ENCODE measurements around the gene TTLL11.

Gene TTLL11

GRCh38 chr9:121773954-121774714 lies 319.0 kb downstream of the TTLL11 start:
- H3K27ac ChIP-seq, result no peak overlapping the region
- TF ChIP-seq CTCF (IDR thresholded peaks at IDR 0.05) (no peak), ZFX (IDR thresholded peaks at IDR 0.05; ENCODE audit: borderline replicate concordance) (no peak)

- TF ChIP-seq ZFX (IDR thresholded peaks at IDR 0.05; ENCODE audit: borderline replicate concordance) (no peak), CTCF (IDR thresholded peaks at IDR 0.05) (no peak)
- no peak overlapping the region for H3K27ac ChIP-seq
Measured at GRCh38 chr9:121773286-121773953, 319.7 kb downstream of the TTLL11 start.

- H3K27ac ChIP-seq, result no peak overlapping the region
- TF ChIP-seq ZFX (IDR thresholded peaks at IDR 0.05; ENCODE audit: borderline replicate concordance), result no peak
- no peak for TF ChIP-seq CTCF (IDR thresholded peaks at IDR 0.05)
Measured at GRCh38 chr9:121772600-121773285, 320.4 kb downstream of the TTLL11 start.

Data from 22Rv1 (cell line).